Ascending aorta (tissue), 2 donors: Measurements from ENCODE around the gene CLCNKA. TPM values are rescaled to one million over a fixed set of nuclear protein-coding genes. Genes with fewer than 3 reads are reported as not detected.

Experiments used
- DNase-seq, 2 donors: peaks; one replicate each; pipeline ENCODE4 v3.0.0-alpha.2; 2019; ENCODE audit warnings: low spot score in 2 of 2
- H3K27ac ChIP-seq, 2 donors: fragments of 200-600 bp; sonication (generic); one replicate each; pipeline ENCODE4 v1.5.1; 2016 to 2017; ENCODE audit warnings: mild to moderate bottlenecking in 1 of 2
- H3K27me3 ChIP-seq: fragments of 200-600 bp; sonication (generic); one replicate; pipeline ENCODE4 v1.5.1; 2017
- H3K36me3 ChIP-seq, 2 donors: fragments of 200-600 bp; sonication (generic); one replicate each; pipeline ENCODE4 v1.5.1; 2016
- H3K4me1 ChIP-seq, 2 donors: fragments of 200-600 bp; sonication (generic); one replicate each; pipeline ENCODE4 v1.5.1; 2016 to 2017; ENCODE audit warnings: mild to moderate bottlenecking in 1 of 2
- H3K4me3 ChIP-seq, 2 donors: fragments of 200-600 bp; sonication (generic); one replicate each; pipeline ENCODE4 v1.5.1; 2016 to 2017; ENCODE audit warnings: mild to moderate bottlenecking in 1 of 2
- H3K9me3 ChIP-seq, 2 donors: fragments of 200-600 bp; sonication (generic); one replicate each; pipeline ENCODE4 v1.5.1; 2016
- intact Hi-C: fragments of 100-400 bp; cut with DNase I; formaldehyde crosslinking; loops from one replicate; pipeline ENCODE4 v1.15.1; 2023
- total RNA-seq: library from RNA; depleted of rRNA; stranded (reverse); fragments of >200 nt; gene quantifications from one replicate; pipeline ENCODE4 v1.1.0, GENCODE V29; 2016
- TF ChIP-seq, protein P1 (sequence below), 3 experiments: fragments of 200-600 bp in 2 of 3; fragments of 450-650 bp in 1 of 3; sonication (generic) in 2 of 3; IDR thresholded peaks; one replicate each; pipeline ENCODE4 v1.5.1; 2016 to 2019; ENCODE audit warnings: antibody characterized with exemption in 3 of 3, mild to moderate bottlenecking in 1 of 3, moderate library complexity in 1 of 3

CLCNKA gene
- total RNA-seq, 1 donor from 2014 or later, result not detected

DNA sequence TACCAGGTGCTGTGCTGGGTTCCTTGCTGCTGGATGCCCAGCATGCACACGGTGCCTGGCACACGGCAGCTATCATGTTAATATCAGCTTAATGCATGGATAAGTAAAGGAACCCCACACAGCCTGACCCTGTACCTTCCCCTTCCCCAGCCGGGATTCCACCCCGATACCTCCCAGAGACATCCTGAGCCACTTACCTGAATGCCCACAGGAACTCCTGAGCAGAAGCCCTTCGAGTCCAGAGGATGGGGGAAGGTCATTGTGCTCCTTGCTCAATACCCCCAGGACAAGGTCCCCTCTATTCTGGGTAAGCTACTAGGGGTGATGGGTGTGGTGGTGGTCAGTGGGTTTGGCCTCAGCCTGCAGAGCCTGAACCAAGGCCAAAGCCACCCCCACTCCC, 50.3 kb downstream of the CLCNKA start:
- no peak overlapping the region for H3K4me3 ChIP-seq
- H3K4me1 ChIP-seq, result peaks cover 24 to 30% of the 10 kb centered on the region in 2 donors
- no peak for DNase-seq
- no peaks in the 10 kb centered on the region for H3K9me3 ChIP-seq
- TF ChIP-seq, protein P1, sequence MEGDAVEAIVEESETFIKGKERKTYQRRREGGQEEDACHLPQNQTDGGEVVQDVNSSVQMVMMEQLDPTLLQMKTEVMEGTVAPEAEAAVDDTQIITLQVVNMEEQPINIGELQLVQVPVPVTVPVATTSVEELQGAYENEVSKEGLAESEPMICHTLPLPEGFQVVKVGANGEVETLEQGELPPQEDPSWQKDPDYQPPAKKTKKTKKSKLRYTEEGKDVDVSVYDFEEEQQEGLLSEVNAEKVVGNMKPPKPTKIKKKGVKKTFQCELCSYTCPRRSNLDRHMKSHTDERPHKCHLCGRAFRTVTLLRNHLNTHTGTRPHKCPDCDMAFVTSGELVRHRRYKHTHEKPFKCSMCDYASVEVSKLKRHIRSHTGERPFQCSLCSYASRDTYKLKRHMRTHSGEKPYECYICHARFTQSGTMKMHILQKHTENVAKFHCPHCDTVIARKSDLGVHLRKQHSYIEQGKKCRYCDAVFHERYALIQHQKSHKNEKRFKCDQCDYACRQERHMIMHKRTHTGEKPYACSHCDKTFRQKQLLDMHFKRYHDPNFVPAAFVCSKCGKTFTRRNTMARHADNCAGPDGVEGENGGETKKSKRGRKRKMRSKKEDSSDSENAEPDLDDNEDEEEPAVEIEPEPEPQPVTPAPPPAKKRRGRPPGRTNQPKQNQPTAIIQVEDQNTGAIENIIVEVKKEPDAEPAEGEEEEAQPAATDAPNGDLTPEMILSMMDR (IDR thresholded peaks at IDR 0.05), result no peak
- H3K27me3 ChIP-seq, result no peaks in the 10 kb centered on the region
- no peak overlapping the region for H3K27ac ChIP-seq
- no peaks in the 10 kb centered on the region for H3K36me3 ChIP-seq
- intact Hi-C loops, result no loop called here

DNA sequence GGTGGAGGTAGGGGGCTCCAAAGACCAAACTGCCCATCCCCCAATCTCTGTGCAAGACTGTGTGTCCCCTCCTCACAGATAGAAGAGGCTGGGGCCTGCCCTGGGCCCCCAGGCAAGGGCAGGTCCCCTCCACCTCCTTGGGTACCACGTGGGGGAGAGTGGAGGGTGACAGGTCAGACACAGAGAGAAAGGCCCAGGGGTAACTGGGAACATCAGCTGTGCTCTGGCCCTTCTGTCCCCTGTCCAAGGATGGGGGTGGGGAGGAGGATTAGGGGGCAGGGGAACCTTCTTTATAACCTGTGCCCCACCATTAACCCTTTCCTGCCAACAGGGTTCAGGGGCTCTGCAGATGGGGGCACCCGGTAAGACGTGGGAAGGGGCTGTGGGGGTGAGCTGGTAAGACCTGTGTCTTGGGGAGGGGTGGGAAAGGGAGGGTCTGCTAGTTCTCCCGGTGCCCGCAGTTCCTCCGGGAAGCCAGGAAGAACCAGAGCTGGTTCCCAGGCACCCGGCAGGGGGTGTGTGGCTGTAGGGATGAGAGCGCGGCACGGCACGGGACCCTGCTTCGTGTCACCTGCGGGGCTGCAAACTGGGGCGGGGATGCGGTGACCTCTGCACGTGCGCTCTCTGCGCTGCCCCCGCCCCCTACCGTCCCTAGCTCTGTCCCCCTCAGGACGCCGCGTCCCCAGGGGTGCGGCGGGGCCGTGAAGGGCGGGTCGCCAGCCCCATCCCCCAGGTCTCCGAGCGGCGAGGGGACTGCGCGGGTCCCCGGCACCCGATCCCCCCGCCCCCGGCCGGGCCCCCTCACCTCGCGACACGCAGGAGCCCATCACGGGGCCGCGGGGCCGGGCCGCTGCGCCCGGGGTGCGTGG, 51.0 kb downstream of the CLCNKA start:
- Histone ChIP-seq H3K4me3 (peak overlapping the region; percentile 62 to 68), H3K36me3 (no peaks in the 10 kb centered on the region), H3K27ac (no peak overlapping the region), H3K27me3 (no peaks in the 10 kb centered on the region), H3K4me1 (peaks cover 24 to 30% of the 10 kb centered on the region in 2 donors), H3K9me3 (no peaks in the 10 kb centered on the region)
- no peak for DNase-seq
- intact Hi-C loops, result no loop called here
- TF ChIP-seq, protein P1 (IDR thresholded peaks at IDR 0.05), result peak in 1 of 3 experiments; percentile 8

DNA sequence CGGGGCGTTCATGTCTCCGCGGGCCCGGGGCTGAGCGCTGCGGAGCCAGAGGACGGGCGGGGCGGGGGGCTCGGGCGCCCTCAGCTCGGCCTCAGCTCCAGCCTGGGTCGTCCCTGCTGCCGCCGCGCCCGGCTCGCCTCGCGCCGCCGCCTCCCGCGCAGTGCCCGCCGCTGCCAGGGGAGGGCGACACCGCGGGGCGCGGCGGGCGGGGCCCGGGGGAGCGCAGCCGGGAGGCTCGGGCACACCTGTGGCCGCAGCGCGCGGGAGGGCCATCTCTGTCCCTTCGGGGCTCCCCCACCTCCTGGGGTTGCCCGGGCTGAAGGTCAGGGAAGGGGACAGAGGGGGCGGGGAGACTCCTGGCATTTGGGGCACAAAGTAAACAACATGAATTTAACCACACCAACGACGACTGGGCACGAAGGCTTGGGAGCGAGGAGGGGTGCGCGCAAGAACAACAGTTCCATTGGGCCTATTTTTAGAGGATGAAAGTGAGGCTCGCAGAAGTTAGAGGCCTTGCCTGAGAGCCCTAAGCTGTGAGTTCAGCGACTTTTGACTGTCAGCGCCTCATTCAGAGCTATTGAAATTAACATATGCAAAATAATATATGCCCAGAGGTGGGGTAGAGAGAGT, 51.8 kb downstream of the CLCNKA start, which contains the start of gene FAM131C:
FAM131C (minus strand) TSS at position 162 of the 630 bp plus-strand sequence. CDS start 209 bp downstream, outside the sequence.
- TF ChIP-seq, protein P1 (IDR thresholded peaks at IDR 0.05), result peak in 2 of 3 experiments; percentile 26 to 72
- intact Hi-C loops, result no loop called here

DNA sequence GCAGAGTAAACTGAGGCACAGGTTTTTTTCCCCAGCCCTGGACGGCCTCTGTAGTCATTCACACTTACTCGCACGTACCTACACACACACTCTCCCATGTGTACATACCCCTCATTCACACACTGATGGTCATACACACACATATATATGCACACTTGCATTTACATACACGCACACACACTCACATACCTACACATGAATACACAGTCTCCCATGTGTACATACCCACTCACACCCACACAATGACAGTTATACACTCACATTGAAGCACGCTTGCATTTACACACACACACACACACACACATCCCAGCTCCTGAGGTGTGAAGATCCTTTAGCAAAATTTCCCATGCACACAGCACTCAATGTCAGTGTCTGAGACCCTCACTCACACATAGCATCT, 52.4 kb downstream of the CLCNKA start:
- Histone ChIP-seq H3K27me3 (no peaks in the 10 kb centered on the region), H3K36me3 (no peaks in the 10 kb centered on the region), H3K4me1 (peaks cover 19 to 24% of the 10 kb centered on the region in 2 donors), H3K4me3 (no peak overlapping the region), H3K27ac (no peak overlapping the region), H3K9me3 (no peaks in the 10 kb centered on the region)
- intact Hi-C loops, result no loop called here
- DNase-seq, result no peak
- TF ChIP-seq, protein P1 (IDR thresholded peaks at IDR 0.05), result no peak

More for the DNA sequence above, 51.8 kb downstream of the CLCNKA start, which contains the start of gene FAM131C:
- Histone ChIP-seq H3K36me3 (no peaks in the 10 kb centered on the region), H3K27ac (no peak within 1 kb of the TSS), H3K4me1 (peaks cover 18 to 25% of the 10 kb centered on the region in 2 donors), H3K27me3 (no peaks in the 10 kb centered on the region), H3K9me3 (no peaks in the 10 kb centered on the region), H3K4me3 (peak within 1 kb of the TSS; percentile 62 to 68)
- DNase-seq, result no peak

DNA sequence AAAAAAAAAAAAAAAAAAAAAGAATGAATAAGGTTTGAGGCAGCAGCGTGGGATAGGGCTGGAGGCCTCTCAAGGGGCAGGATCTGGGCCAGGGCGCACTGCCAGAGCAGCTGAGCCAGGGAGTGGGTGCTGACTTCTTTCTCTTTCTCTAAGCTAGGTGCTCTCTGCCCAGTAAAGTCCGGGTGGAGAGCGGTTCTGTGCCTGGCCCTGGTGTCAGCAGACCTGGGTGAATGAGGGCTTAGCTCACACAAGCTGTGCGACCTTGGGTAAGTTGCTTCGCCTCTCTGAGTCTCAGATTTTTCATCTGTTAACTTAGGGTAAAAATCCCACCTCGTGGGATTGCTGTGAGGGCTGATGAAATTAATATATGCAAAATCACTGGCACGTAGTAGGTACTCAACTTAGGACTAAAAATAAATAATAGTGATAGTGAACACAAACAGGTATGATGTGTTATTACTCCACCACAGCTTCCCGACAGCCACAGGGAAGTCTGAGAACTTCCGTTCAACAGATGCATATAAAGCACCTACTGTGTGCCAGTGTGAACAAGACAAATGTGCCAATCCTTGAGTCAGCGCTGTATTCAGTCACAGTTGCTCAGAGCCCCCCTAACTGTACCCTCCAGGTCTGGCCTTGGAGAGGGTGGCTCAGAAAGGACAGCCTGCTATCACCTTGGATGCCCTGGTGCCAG, 53.6 kb downstream of the CLCNKA start:
- peak; percentile 39 to 89 for DNase-seq
- Histone ChIP-seq H3K27ac (no peak overlapping the region), H3K9me3 (no peaks in the 10 kb centered on the region), H3K4me3 (no peak overlapping the region), H3K27me3 (no peaks in the 10 kb centered on the region), H3K36me3 (no peaks in the 10 kb centered on the region), H3K4me1 (peaks cover 19 to 24% of the 10 kb centered on the region in 2 donors)
- TF ChIP-seq, protein P1 (IDR thresholded peaks at IDR 0.05), result no peak
- intact Hi-C loops, result loop anchor here (5.0 kb wide), 1 partner anchor 292 kb away; the partner anchor contains the start of gene SZRD1
